ENCODE results near the gene ATXN1. TPM values are rescaled to one million over a fixed set of nuclear protein-coding genes. Genes with fewer than 3 reads are reported as not detected.

The ATXN1 gene
- total RNA-seq, 4 donors from 2014 or later, result 48.7 to 166 (median 105) TPM

DNA sequence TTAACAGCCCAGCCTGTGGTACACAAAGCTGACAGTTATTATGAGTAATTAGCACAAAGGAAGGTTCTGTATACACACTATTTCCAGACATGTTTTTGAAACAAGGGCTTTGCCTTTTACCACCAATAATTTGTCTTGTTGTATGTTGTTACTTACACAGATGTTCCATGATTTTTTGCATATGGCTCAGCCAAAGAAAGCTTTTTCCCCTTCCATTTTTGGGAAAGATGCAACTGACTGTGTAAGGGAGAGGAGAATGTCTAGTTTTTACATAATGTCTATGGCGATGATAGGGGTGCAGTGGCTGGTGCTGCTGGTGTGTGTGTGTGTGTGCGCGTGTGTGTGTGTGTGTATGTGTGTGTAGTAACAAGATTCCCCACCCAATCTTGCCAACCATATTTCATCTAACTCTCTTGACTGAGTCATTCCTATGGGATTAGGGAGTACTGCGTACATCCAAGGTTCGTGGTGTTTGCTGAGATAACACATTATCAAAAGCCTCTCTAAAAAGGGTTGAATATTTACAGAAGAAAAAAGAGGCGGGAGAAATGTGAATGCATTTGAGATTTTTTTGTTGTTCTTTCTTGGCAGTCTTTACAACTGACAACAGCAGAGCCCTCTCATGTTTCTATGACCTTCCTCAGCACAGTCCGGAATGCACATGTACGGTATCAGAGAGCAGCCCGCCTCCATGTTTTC lies 330.7 kb downstream of the ATXN1 start:
- in situ Hi-C loops (cut with MboI; ENCODE audit: low pct_ligation_motif_present in 1 of 4, low pct_unique_long_range_greater_than_20kb in 1 of 4, low sequenced_read_pairs in 3 of 4) (no loop called here), intact Hi-C loops (cut with DNase I; ENCODE audit: low total_unique reads) (no loop called here)
- no peak for TF ChIP-seq POLR2A (IDR thresholded peaks at IDR 0.05)
- TF ChIP-seq EP300 (IDR thresholded peaks at IDR 0.05; ENCODE audit: low read depth), result no peak
- TF ChIP-seq, protein P1, sequence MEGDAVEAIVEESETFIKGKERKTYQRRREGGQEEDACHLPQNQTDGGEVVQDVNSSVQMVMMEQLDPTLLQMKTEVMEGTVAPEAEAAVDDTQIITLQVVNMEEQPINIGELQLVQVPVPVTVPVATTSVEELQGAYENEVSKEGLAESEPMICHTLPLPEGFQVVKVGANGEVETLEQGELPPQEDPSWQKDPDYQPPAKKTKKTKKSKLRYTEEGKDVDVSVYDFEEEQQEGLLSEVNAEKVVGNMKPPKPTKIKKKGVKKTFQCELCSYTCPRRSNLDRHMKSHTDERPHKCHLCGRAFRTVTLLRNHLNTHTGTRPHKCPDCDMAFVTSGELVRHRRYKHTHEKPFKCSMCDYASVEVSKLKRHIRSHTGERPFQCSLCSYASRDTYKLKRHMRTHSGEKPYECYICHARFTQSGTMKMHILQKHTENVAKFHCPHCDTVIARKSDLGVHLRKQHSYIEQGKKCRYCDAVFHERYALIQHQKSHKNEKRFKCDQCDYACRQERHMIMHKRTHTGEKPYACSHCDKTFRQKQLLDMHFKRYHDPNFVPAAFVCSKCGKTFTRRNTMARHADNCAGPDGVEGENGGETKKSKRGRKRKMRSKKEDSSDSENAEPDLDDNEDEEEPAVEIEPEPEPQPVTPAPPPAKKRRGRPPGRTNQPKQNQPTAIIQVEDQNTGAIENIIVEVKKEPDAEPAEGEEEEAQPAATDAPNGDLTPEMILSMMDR (IDR thresholded peaks at IDR 0.05), result no peak
- TF ChIP-seq POLR2AphosphoS5 (IDR thresholded peaks at IDR 0.05), result no peak
- no peak overlapping the region for H3K4me3 ChIP-seq
- H3K27me3 ChIP-seq, result no peaks in the 10 kb centered on the region
- DNase-seq, result no peak
- peak overlapping the region in 1 of 4 donors; percentile 8 for H3K27ac ChIP-seq
- H3K4me1 ChIP-seq, result peaks cover 9 to 29% (median 14%) of the 10 kb centered on the region in 4 donors
- WGBS, 2 donors (ENCODE audit: low coverage in 1 of 2), result 63 to 81% methylated on average over 6 to 9 of the region's 9 CpGs
- no peaks in the 10 kb centered on the region for H3K9me3 ChIP-seq
- no peaks in the 10 kb centered on the region for H3K36me3 ChIP-seq

DNA sequence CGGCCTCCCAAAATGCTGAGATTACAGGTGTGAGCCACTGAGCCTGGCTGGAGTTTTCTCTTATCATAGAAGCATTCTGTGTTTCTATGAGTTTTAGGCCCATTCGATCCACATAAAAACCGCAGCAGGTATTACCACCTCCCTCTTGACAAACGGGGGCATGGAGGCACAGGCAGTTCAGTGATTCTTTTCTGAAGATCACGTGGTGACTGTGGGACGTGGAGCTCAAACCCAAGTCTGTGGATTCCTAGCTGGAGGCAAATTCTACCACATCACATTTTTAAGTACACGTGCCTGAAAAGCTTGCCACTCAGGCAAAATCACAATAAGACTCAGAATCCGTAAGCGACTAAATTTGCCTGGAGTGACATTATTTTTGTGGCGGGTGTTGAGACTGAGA lies 331.6 kb downstream of the ATXN1 start:
- Histone ChIP-seq H3K9me3 (no peaks in the 10 kb centered on the region), H3K27ac (no peak overlapping the region), H3K4me1 (peaks cover 9 to 29% (median 14%) of the 10 kb centered on the region in 4 donors), H3K36me3 (no peaks in the 10 kb centered on the region), H3K27me3 (no peaks in the 10 kb centered on the region), H3K4me3 (no peak overlapping the region)
- in situ Hi-C loops (cut with MboI; ENCODE audit: low pct_ligation_motif_present in 1 of 4, low pct_unique_long_range_greater_than_20kb in 1 of 4, low sequenced_read_pairs in 3 of 4) (no loop called here), intact Hi-C loops (cut with DNase I; ENCODE audit: low total_unique reads) (no loop called here)
- DNase-seq, result no peak
- WGBS, 2 donors (ENCODE audit: low coverage in 1 of 2), result 92 to 97% methylated on average over 9 to 10 of the region's 10 CpGs
- TF ChIP-seq POLR2A (IDR thresholded peaks at IDR 0.05) (no peak), EP300 (IDR thresholded peaks at IDR 0.05; ENCODE audit: low read depth) (no peak), POLR2AphosphoS5 (IDR thresholded peaks at IDR 0.05) (no peak)
- TF ChIP-seq, protein P1 (IDR thresholded peaks at IDR 0.05), result no peak

DNA sequence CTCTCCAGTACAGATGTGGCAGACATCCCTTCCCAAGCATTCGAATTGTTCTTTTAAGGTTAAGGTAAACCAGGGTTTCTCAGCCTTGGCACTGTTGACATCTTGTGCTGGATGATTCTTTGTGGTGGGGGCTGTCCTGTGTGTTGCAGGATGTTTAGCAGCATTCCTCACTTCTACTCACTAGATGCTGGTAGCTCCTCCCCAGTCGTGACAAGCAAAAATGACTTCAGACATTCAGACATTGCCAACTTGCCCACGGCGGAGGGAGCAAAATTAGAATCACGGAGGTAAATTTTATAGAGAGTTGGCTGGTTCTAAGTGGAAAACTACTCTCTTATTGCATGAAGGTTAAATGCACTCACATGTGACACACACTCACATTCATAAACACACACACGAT lies 334.1 kb downstream of the ATXN1 start:
- TF ChIP-seq POLR2AphosphoS5 (IDR thresholded peaks at IDR 0.05), result no peak
- TF ChIP-seq POLR2A (IDR thresholded peaks at IDR 0.05), result no peak
- TF ChIP-seq EP300 (IDR thresholded peaks at IDR 0.05; ENCODE audit: low read depth), result no peak
- TF ChIP-seq, protein P1 (IDR thresholded peaks at IDR 0.05), result no peak
- no peak overlapping the region for H3K4me3 ChIP-seq
- in situ Hi-C loops (cut with MboI; ENCODE audit: low pct_ligation_motif_present in 1 of 4, low pct_unique_long_range_greater_than_20kb in 1 of 4, low sequenced_read_pairs in 3 of 4) (no loop called here), intact Hi-C loops (cut with DNase I; ENCODE audit: low total_unique reads) (no loop called here)
- H3K4me1 ChIP-seq, result peaks cover 10 to 16% (median 12%) of the 10 kb centered on the region in 4 donors
- no peak overlapping the region for H3K27ac ChIP-seq
- no peaks in the 10 kb centered on the region for H3K27me3 ChIP-seq
- WGBS, 2 donors (ENCODE audit: low coverage in 1 of 2), result 93 to 96% methylated on average over 4 to 6 of the region's 6 CpGs
- DNase-seq, result no peak
- no peaks in the 10 kb centered on the region for H3K36me3 ChIP-seq
- H3K9me3 ChIP-seq, result no peaks in the 10 kb centered on the region

DNA sequence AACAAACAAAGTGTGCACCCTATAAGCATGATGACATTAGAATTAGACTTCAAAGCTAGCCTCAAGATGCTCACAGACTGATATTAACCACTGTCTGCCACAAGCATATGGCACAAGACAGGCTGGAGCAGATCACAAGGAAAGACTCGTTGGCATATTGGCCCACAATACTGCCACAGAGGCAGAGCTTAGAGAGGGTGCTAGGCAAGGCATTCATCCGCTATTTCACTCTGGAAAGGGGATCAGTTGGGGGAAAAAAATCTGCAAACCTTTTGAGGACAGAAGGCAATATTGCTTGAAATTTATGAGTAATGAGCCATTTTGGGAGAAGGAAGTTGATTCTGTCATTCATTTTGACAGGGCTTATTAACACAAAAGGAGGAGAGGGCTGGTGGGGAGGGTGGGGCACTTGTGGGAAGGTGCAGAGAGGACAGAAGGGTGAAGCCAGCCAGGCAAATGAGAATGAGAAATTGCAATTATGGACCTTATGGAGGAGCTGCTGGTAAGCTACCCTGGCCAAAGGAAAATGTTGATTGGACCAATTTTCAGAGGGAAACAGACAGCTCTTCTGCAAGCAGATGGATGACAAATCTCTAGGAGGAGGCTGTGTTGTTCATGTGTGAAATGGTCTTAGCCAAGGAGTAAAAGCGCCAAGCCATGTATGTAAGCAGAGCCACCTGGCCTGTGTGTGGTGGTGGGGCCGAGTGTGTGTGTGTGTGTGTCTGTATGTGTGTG lies 335.2 kb downstream of the ATXN1 start:
- in situ Hi-C loops (cut with MboI; ENCODE audit: low pct_ligation_motif_present in 1 of 4, low pct_unique_long_range_greater_than_20kb in 1 of 4, low sequenced_read_pairs in 3 of 4) (no loop called here), intact Hi-C loops (cut with DNase I; ENCODE audit: low total_unique reads) (no loop called here)
- no peak for DNase-seq
- H3K4me3 ChIP-seq, result no peak overlapping the region
- H3K4me1 ChIP-seq, result peaks cover 19 to 21% (median 20%) of the 10 kb centered on the region in 4 donors
- H3K27ac ChIP-seq, result no peak overlapping the region
- WGBS, 2 donors (ENCODE audit: low coverage in 1 of 2), result 85 to 92% methylated on average over 2 to 4 of the region's 4 CpGs
- H3K9me3 ChIP-seq, result no peaks in the 10 kb centered on the region
- no peak for TF ChIP-seq EP300 (IDR thresholded peaks at IDR 0.05; ENCODE audit: low read depth)
- TF ChIP-seq POLR2A (IDR thresholded peaks at IDR 0.05), result no peak
- no peaks in the 10 kb centered on the region for H3K36me3 ChIP-seq
- no peaks in the 10 kb centered on the region for H3K27me3 ChIP-seq

Measured in transverse colon (tissue), 4 donors.